Measurements from ENCODE around the gene SLC25A18. TPM values are rescaled to one million over a fixed set of nuclear protein-coding genes. Genes with fewer than 3 reads are reported as not detected.

Gene SLC25A18
- total RNA-seq, 2 donors from 2014 or later, result 9.0 to 10.6 TPM

DNA sequence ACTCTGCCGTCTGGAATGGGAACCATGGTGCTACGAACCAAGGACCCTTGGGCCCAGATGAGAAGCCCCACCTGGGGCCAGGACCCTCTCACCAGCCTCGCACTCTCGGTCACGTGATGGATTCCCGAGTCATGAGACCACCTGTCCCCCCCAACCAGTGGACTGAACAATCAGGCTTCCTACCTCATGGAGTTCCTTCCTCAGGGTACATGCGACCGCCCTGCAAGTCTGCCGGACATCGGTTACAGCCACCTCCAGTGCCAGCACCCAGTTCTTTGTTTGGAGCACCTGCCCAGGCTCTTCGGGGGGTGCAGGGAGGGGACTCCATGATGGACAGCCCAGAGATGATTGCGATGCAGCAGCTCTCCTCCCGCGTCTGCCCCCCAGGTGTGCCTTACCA is 20.8 kb upstream of the SLC25A18 start:
- no peak overlapping the region for H3K4me3 ChIP-seq
- no peaks in the 10 kb centered on the region for H3K27me3 ChIP-seq (replicated peaks; ENCODE audit: insufficient read depth)
- no peak overlapping the region for H3K27ac ChIP-seq
- 96% methylated on average over 14 of the region's 14 CpGs for WGBS
- intact Hi-C loops (cut with DNase I), result no loop called here
- H3K9me3 ChIP-seq, result no peaks in the 10 kb centered on the region
- TF ChIP-seq, protein P1, sequence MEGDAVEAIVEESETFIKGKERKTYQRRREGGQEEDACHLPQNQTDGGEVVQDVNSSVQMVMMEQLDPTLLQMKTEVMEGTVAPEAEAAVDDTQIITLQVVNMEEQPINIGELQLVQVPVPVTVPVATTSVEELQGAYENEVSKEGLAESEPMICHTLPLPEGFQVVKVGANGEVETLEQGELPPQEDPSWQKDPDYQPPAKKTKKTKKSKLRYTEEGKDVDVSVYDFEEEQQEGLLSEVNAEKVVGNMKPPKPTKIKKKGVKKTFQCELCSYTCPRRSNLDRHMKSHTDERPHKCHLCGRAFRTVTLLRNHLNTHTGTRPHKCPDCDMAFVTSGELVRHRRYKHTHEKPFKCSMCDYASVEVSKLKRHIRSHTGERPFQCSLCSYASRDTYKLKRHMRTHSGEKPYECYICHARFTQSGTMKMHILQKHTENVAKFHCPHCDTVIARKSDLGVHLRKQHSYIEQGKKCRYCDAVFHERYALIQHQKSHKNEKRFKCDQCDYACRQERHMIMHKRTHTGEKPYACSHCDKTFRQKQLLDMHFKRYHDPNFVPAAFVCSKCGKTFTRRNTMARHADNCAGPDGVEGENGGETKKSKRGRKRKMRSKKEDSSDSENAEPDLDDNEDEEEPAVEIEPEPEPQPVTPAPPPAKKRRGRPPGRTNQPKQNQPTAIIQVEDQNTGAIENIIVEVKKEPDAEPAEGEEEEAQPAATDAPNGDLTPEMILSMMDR (IDR thresholded peaks at IDR 0.05), result no peak
- TF ChIP-seq POLR2A (IDR thresholded peaks at IDR 0.05), result no peak
- TF ChIP-seq POLR2AphosphoS5 (IDR thresholded peaks at IDR 0.05), result no peak
- no peaks in the 10 kb centered on the region for H3K36me3 ChIP-seq
- no peak for DNase-seq (ENCODE audit: low spot score)
- no peaks in the 10 kb centered on the region for H3K4me1 ChIP-seq (replicated peaks)

DNA sequence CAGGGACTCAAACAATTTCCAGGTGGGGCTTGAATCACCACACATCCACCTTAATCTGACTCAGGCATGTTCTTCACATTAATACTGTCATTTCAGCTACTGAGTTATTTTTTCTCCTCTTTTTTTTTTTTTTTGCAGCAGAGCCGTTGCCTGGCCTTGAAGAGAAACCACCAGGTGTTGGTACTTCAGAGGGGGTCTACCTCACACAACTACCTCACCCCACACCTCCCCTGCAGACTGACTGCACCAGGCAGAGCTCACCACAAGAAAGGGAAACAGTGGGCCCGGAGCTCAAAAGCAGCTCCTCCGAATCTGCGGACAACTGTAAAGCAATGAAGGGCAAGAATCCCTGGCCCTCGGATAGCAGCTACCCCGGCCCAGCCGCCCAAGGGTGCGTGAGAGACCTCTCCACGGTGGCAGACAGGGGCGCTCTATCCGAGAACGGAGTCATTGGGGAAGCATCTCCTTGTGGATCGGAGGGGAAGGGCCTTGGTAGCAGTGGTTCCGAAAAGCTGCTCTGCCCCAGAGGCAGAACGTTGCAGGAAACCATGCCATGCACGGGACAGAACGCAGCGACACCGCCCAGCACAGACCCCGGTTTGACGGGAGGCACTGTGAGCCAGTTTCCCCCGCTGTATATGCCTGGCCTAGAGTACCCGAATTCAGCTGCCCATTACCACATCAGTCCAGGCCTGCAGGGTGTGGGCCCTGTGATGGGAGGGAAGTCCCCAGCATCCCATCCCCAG is 15.1 kb upstream of the SLC25A18 start:
- no peak overlapping the region for H3K4me3 ChIP-seq
- no peaks in the 10 kb centered on the region for H3K27me3 ChIP-seq (replicated peaks; ENCODE audit: insufficient read depth)
- WGBS, result 95% methylated on average over 23 of the region's 23 CpGs
- H3K9me3 ChIP-seq, result no peaks in the 10 kb centered on the region
- H3K4me1 ChIP-seq (replicated peaks), result no peaks in the 10 kb centered on the region
- no peak overlapping the region for H3K27ac ChIP-seq
- no peak for DNase-seq (ENCODE audit: low spot score)
- TF ChIP-seq, protein P1 (IDR thresholded peaks at IDR 0.05), result no peak
- no peaks in the 10 kb centered on the region for H3K36me3 ChIP-seq
- intact Hi-C loops (cut with DNase I), result no loop called here

DNA sequence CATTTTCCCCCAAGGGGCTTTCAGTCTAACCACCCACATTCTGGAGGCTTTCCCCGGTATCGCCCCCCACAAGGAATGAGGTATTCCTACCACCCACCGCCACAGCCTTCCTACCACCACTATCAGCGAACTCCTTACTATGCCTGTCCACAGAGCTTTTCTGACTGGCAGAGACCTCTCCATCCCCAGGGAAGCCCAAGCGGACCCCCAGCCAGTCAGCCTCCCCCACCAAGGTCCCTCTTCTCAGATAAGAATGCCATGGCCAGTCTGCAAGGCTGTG is 14.6 kb upstream of the SLC25A18 start:
- H3K36me3 ChIP-seq, result no peaks in the 10 kb centered on the region
- no peak overlapping the region for H3K27ac ChIP-seq
- H3K27me3 ChIP-seq (replicated peaks; ENCODE audit: insufficient read depth), result no peaks in the 10 kb centered on the region
- H3K4me3 ChIP-seq, result no peak overlapping the region
- H3K9me3 ChIP-seq, result no peaks in the 10 kb centered on the region
- TF ChIP-seq POLR2A (IDR thresholded peaks at IDR 0.05) (no peak), POLR2AphosphoS5 (IDR thresholded peaks at IDR 0.05) (no peak)
- TF ChIP-seq, protein P1 (IDR thresholded peaks at IDR 0.05), result no peak
- no peak for DNase-seq (ENCODE audit: low spot score)
- 95% methylated on average over 5 of the region's 5 CpGs for WGBS
- no peaks in the 10 kb centered on the region for H3K4me1 ChIP-seq (replicated peaks)
- intact Hi-C loops (cut with DNase I), result no loop called here

DNA sequence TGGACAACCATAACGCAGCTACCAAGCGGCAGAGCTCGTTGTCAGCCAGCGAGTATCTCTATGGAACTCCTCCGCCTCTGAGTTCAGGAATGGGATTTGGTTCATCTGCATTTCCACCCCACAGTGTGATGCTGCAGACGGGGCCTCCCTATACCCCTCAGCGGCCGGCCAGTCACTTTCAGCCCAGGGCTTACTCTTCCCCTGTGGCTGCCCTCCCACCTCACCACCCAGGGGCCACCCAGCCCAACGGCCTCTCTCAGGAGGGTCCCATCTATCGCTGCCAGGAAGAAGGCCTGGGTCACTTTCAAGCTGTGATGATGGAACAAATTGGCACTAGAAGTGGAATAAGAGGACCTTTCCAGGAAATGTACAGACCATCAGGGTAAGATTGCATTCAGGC is 14.1 kb upstream of the SLC25A18 start:
- intact Hi-C loops (cut with DNase I), result no loop called here
- 87% methylated on average over 10 of the region's 10 CpGs for WGBS
- no peaks in the 10 kb centered on the region for H3K9me3 ChIP-seq
- no peak overlapping the region for H3K4me3 ChIP-seq
- H3K27ac ChIP-seq, result no peak overlapping the region
- no peak for DNase-seq (ENCODE audit: low spot score)
- TF ChIP-seq POLR2AphosphoS5 (IDR thresholded peaks at IDR 0.05) (no peak), POLR2A (IDR thresholded peaks at IDR 0.05) (no peak)
- TF ChIP-seq, protein P1 (IDR thresholded peaks at IDR 0.05), result no peak
- H3K4me1 ChIP-seq (replicated peaks), result no peaks in the 10 kb centered on the region
- no peaks in the 10 kb centered on the region for H3K36me3 ChIP-seq
- no peaks in the 10 kb centered on the region for H3K27me3 ChIP-seq (replicated peaks; ENCODE audit: insufficient read depth)

DNA sequence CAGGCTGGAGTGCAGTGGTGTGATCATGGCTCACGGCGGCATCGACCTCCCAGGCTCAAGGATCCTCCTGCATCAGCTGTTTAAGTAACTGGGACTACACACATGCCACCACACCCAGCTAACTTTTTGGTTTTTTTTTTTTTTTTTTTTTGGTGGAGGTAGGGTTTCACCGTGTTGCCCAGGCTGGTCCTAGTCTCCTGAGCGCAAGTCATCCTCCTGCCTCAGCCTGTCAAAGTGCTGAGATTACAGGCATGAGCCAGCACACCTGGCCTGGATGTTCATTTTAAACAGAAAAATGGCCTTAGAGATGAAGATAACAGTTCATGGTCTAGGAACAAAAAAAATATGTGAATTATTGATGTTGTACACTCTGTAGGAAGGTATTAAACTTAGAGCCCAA is 13.6 kb upstream of the SLC25A18 start:
- no peak for TF ChIP-seq POLR2A (IDR thresholded peaks at IDR 0.05)
- TF ChIP-seq, protein P1 (IDR thresholded peaks at IDR 0.05), result no peak
- no peak for TF ChIP-seq POLR2AphosphoS5 (IDR thresholded peaks at IDR 0.05)

More for the DNA sequence above, 13.6 kb upstream of the SLC25A18 start:
- H3K9me3 ChIP-seq, result no peaks in the 10 kb centered on the region
- intact Hi-C loops (cut with DNase I), result no loop called here
- H3K4me3 ChIP-seq, result no peak overlapping the region
- H3K4me1 ChIP-seq (replicated peaks), result no peaks in the 10 kb centered on the region
- no peak overlapping the region for H3K27ac ChIP-seq
- H3K36me3 ChIP-seq, result no peaks in the 10 kb centered on the region
- no peak for DNase-seq (ENCODE audit: low spot score)
- no peaks in the 10 kb centered on the region for H3K27me3 ChIP-seq (replicated peaks; ENCODE audit: insufficient read depth)
- 50% methylated on average over 5 of the region's 5 CpGs for WGBS

All from prostate gland (tissue), 2 donors.